Prostate gland (tissue), 2 donors: ENCODE results near the gene TNXB. TPM values are rescaled to one million over a fixed set of nuclear protein-coding genes. Genes with fewer than 3 reads are reported as not detected.
A peak's percentile ranks its signal among the peaks of the same experiment; 100 is the strongest.

Experiments
- DNase-seq: peaks from one replicate; pipeline ENCODE4 v3.0.0-alpha.2; 2019; ENCODE audit warnings: low spot score
- H3K27ac ChIP-seq, 2 donors: fragments of 200-600 bp; sonication (generic); 2 replicates each; pipeline ENCODE4 v1.5.1; 2017 to 2019
- H3K27me3 ChIP-seq: fragments of 200-600 bp; sonication (generic); replicated peaks from 2 replicates; pipeline ENCODE4 v1.5.1; 2019; ENCODE audit not compliant: insufficient read depth
- H3K36me3 ChIP-seq, 2 donors: fragments of 200-600 bp; sonication (generic); 1 replicate in 1 of 2; 2 replicates in 1 of 2; pipeline versions ENCODE4 v1.5.1 to v1.8.1; 2017 to 2019
- H3K4me1 ChIP-seq: fragments of 200-600 bp; sonication (generic); replicated peaks from 2 replicates; pipeline ENCODE4 v1.5.1; 2019
- H3K4me3 ChIP-seq, 2 donors: fragments of 200-600 bp; sonication (generic); 2 replicates each; pipeline ENCODE4 v1.5.1; 2017 to 2019
- H3K9me3 ChIP-seq: fragments of 200-600 bp; sonication (generic); 2 replicates; pipeline ENCODE4 v1.5.1; 2017
- POLR2A ChIP-seq: fragments of 450-650 bp; IDR thresholded peaks from one replicate; pipeline ENCODE4 v1.6.1; 2016; ENCODE audit warnings: antibody characterized with exemption, mild to moderate bottlenecking
- POLR2AphosphoS5 ChIP-seq: sonication (generic); formaldehyde crosslinking; IDR thresholded peaks from one replicate; pipeline ENCODE4 v1.6.1; 2017; ENCODE audit warnings: antibody characterized with exemption
- WGBS: methylation state at CpG from one replicate; pipeline ENCODE4 v1.1.5; 2018; 5-methylcytosine and 5-hydroxymethylcytosine counted together
- intact Hi-C: fragments of 100-400 bp; cut with DNase I; formaldehyde crosslinking; loops from one replicate; pipeline ENCODE4 v1.14.2; 2022
- total RNA-seq, 2 donors: library from RNA; depleted of rRNA; stranded (reverse); fragments of >200 nt; gene quantifications; one replicate each; pipeline ENCODE4 v1.1.0, GENCODE V29; 2016
- TF ChIP-seq, protein P1 (sequence below), 4 experiments: fragments of 200-600 bp in 2 of 4; fragments of 450-650 bp in 2 of 4; sonication (generic) in 2 of 4; IDR thresholded peaks; 1 replicate in 3 of 4; 2 replicates in 1 of 4; pipeline ENCODE4 v1.5.1; 2016 to 2019; ENCODE audit warnings: antibody characterized with exemption in 4 of 4, mild to moderate bottlenecking in 2 of 4, moderate library complexity in 2 of 4

Gene TNXB
- total RNA-seq, 2 donors from 2014 or later = 18.5 to 29.1 TPM

DNA sequence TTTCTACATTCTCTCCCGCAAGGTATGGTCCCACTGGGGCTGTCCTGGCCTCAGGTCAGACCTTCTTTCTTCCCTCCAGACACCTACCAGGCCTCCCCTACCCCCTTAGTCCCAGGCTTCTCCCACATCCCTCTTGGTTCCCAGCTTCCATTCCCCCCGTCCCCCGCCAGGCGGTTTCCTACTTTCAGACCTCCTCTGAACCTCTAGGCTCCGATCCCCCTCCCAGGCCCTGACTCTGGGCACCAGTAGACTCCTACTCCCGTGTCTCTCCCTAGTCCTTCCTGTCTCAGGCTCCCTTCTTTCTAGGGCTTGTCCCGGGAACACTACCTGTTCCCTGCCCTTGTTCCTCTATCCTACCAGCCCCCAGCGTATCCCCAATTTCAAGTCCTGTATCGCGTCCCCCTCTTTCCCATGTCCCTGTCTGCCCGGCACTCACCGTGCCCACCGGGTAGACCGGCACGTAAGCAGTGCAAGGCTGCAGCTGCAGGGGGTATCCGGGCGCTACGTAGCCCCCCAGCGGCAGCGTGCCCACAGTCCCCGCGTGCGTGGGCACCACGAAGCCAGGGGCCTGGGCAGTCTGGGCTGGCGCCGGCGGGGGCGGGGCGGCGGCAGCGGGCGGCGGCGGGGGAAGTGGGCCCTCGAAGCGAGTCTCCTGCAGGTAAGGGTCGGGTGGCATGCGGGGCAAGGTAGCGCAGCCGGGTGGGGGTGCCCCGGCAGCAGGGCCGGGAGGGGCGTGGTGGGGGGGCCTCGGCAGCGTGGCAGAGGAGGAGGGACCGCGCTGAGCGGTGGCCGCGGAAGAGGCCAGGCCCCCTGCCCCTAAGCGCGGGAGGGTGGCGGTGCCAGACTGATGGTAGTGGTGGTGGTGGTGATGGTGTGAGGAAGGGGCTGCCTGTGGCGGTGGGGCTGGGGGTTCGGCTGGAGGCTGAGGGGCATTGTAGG, 41.1 kb upstream of the TNXB start:
- intact Hi-C loops = loop anchor here (2.0 to 10.0 kb wide), 3 partner anchors 19 to 245 kb away; partner anchors contain the start of genes FKBPL and ZBTB12
- WGBS = 54% methylated on average over 44 of the region's 55 CpGs
- H3K4me3 ChIP-seq = peak overlapping the region in 1 of 2 donors; percentile 8
- peaks cover 9% of the 10 kb centered on the region for H3K4me1 ChIP-seq
- no peak overlapping the region for H3K27ac ChIP-seq
- H3K9me3 ChIP-seq = no peaks in the 10 kb centered on the region
- TF ChIP-seq POLR2A (no peak), POLR2AphosphoS5 (no peak)
- TF ChIP-seq, protein P1, sequence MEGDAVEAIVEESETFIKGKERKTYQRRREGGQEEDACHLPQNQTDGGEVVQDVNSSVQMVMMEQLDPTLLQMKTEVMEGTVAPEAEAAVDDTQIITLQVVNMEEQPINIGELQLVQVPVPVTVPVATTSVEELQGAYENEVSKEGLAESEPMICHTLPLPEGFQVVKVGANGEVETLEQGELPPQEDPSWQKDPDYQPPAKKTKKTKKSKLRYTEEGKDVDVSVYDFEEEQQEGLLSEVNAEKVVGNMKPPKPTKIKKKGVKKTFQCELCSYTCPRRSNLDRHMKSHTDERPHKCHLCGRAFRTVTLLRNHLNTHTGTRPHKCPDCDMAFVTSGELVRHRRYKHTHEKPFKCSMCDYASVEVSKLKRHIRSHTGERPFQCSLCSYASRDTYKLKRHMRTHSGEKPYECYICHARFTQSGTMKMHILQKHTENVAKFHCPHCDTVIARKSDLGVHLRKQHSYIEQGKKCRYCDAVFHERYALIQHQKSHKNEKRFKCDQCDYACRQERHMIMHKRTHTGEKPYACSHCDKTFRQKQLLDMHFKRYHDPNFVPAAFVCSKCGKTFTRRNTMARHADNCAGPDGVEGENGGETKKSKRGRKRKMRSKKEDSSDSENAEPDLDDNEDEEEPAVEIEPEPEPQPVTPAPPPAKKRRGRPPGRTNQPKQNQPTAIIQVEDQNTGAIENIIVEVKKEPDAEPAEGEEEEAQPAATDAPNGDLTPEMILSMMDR (IDR thresholded peaks at IDR 0.05) = no peak
- no peak for DNase-seq
- no peaks in the 10 kb centered on the region for H3K27me3 ChIP-seq
- H3K36me3 ChIP-seq = no peaks in the 10 kb centered on the region

DNA sequence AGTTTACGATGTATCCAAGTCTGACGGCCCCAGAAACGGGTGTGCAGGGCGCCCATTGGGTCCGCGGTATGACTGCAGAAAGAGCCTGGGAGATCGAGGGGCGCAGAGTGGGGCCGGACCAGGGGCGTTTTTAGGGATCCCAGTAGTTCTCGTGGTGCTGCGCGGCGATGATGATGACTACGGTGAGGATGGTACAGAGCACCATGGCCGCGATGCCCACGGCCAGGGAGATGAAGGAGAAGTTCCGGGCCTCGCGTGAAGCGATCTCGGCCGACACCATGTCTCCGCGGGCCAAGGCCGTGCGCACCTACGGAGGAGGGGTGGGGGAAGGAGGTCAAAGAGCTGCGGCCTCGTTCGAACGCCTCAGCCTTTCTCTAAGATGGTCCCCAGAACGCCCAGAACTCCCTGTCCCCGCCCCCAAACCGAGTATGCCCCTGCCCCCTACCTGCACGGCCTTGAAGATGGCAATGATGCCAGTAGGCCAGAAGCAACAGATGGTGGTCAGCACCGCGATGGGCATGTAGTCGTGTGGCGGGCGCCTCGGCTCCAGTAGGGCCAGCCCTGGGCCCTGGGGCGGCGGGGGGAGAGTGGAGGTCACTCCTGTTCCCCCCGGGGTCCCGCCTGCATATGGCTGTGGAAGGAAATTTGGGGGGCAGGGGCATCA, 40.1 kb upstream of the TNXB start:
- H3K4me1 ChIP-seq = peaks cover 5% of the 10 kb centered on the region
- WGBS = 64% methylated on average over 47 of the region's 47 CpGs
- intact Hi-C loops = no loop called here

DNA sequence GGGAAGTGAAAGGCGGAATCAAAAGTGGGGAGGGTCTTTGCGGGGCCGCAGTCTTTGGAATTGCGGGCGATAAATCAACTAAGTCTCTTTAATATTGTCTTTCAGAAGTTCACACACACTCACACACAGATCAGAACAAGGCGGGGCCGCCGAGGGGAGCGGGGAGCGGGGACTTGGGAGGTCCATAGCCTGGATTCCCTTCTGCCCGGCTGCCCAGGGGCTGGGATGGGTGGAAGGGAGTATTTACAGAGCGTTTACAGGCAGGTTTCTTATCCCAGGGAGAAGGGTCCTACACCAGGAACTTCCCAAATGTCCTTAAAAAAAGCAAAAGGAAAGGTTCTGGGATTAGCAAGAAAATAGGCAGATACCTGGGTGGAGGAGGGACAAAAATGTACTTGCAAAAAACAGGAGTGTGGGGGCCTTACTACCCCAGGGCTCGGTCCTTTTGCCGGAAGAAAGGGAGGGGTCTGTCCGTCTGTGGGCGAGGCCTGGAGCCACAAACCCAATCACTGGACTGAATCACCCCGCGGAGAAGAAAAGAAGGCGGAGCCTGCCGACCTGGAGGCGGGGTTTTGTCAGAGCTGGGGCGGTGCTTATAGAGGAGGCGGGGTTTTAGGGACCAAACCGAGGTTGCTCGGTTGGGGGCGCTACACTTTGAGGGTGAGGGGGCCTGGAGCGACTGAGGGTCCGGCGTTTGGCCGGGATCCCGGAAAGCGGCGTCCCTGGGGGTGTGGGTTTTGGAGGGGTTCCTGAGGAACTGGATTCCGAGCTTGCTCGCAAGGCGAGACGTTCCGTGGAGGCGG, 39.4 kb upstream of the TNXB start:
- no peak overlapping the region for H3K27ac ChIP-seq
- DNase-seq = peak; percentile 34
- H3K9me3 ChIP-seq = no peaks in the 10 kb centered on the region
- intact Hi-C loops = no loop called here
- no peaks in the 10 kb centered on the region for H3K27me3 ChIP-seq
- H3K4me1 ChIP-seq = peaks cover 5% of the 10 kb centered on the region
- WGBS = 31% methylated on average over 39 of the region's 39 CpGs
- H3K4me3 ChIP-seq = peak overlapping the region in 1 of 2 donors; percentile 7
- TF ChIP-seq, protein P1 (IDR thresholded peaks at IDR 0.05) = peak in 2 of 4 experiments; percentile 9 to 34
- no peak for TF ChIP-seq POLR2AphosphoS5
- no peaks in the 10 kb centered on the region for H3K36me3 ChIP-seq

More for the DNA sequence above, 40.1 kb upstream of the TNXB start:
- H3K36me3 ChIP-seq = no peaks in the 10 kb centered on the region
- no peaks in the 10 kb centered on the region for H3K9me3 ChIP-seq
- no peak for TF ChIP-seq POLR2AphosphoS5
- TF ChIP-seq, protein P1 (IDR thresholded peaks at IDR 0.05) = no peak
- TF ChIP-seq POLR2A = no peak
- H3K4me3 ChIP-seq = peak overlapping the region in 1 of 2 donors; percentile 7
- H3K27me3 ChIP-seq = no peaks in the 10 kb centered on the region
- H3K27ac ChIP-seq = no peak overlapping the region
- no peak for DNase-seq

DNA sequence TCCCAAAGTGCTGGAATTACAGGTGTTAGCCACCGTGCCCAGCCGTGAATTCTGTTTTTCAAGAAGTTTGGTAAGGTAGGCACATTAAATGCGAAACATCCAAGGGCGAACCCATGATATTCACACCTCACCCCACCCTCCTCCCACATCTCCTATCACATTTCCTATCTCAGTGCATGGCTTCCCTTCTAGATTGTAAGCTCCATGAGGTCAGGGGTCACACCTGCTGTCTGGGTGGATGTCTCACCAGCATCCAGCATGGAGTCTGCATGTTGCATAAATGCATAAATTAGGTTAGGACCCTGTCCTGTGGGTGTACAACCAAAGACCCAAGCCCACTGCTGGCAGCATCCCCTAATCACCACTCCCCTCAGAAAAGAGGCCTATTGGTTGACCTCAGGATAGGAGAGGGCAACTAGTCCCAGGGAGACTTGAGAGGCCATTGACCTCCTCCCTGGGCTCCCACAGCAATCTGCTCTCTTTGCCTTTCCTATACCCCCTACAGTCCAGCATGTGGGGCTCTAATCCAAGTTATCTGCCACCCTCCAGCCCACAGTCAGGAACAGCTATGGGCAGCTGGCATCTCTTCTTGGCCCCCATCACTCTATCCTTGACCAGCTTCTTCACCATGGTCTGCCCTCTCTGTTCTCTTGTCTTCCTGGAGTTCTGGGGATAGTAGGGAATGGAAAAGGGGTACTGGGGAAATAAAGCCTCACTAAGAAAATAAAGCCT, 38.4 kb upstream of the TNXB start:
- peaks cover 4% of the 10 kb centered on the region for H3K4me1 ChIP-seq
- TF ChIP-seq POLR2A = no peak
- TF ChIP-seq, protein P1 (IDR thresholded peaks at IDR 0.05) = no peak
- no peak for TF ChIP-seq POLR2AphosphoS5
- no peaks in the 10 kb centered on the region for H3K9me3 ChIP-seq
- H3K36me3 ChIP-seq = no peaks in the 10 kb centered on the region
- H3K27me3 ChIP-seq = no peaks in the 10 kb centered on the region
- 96% methylated on average over 4 of the region's 4 CpGs for WGBS
- no peak overlapping the region for H3K27ac ChIP-seq
- no peak for DNase-seq
- no peak overlapping the region for H3K4me3 ChIP-seq
- intact Hi-C loops = no loop called here
